Testis (tissue), 2 donors: ENCODE measurements around the gene ALG11.

Experiments used
- CTCF ChIP-seq, 3 experiments: fragments of 450-650 bp in 2 of 3; fragments of 200-600 bp in 1 of 3; sonication (generic) in 1 of 3; IDR thresholded peaks; one replicate each; pipeline ENCODE4 v1.5.1; 2016 to 2019; ENCODE audit warnings: antibody characterized with exemption in 3 of 3, mild to moderate bottlenecking in 2 of 3, moderate library complexity in 1 of 3
- POLR2A ChIP-seq: fragments of 450-650 bp; IDR thresholded peaks from one replicate; pipeline ENCODE4 v1.6.1; 2017; ENCODE audit warnings: antibody characterized with exemption, mild to moderate bottlenecking, moderate library complexity

GRCh38 chr13:52025475-52026245 is 13.5 kb downstream of the ALG11 start:
- TF ChIP-seq CTCF (IDR thresholded peaks at IDR 0.05) (no peak), POLR2A (no peak)
